ENCODE measurements around the gene FLNA. TPM values are rescaled to one million over a fixed set of nuclear protein-coding genes. Genes with fewer than 3 reads are reported as not detected.

FLNA gene
- total RNA-seq, 1 experiment from 2014 or later = 920 TPM

Other genes with a start within 250 kb of the FLNA start
- gene OPN1LW, start 230.4 kb downstream of the FLNA start, total RNA-seq (2021; ENCODE audit: unreplicated experiment) = not detected
- gene OPN1MW, start 192.0 kb downstream of the FLNA start, total RNA-seq (2021; ENCODE audit: unreplicated experiment) = not detected
- gene OPN1MW2, start 154.9 kb downstream of the FLNA start, total RNA-seq (2021; ENCODE audit: unreplicated experiment) = not detected
- gene OPN1MW3, start 117.1 kb downstream of the FLNA start, total RNA-seq (2021; ENCODE audit: unreplicated experiment) = not detected
- gene TEX28, start 79.5 kb downstream of the FLNA start, total RNA-seq (2021; ENCODE audit: unreplicated experiment) = not detected
- not detected for gene TKTL1, start 78.8 kb downstream of the FLNA start, total RNA-seq (2021; ENCODE audit: unreplicated experiment)
- 178 TPM for gene EMD, start 4.7 kb upstream of the FLNA start, total RNA-seq (2021; ENCODE audit: unreplicated experiment)
- gene RPL10, start 23.7 kb upstream of the FLNA start, total RNA-seq (2021; ENCODE audit: unreplicated experiment) = 2,466 TPM
- 60.4 TPM for gene DNASE1L1, start 34.6 kb upstream of the FLNA start, total RNA-seq (2021; ENCODE audit: unreplicated experiment)
- 113 TPM for gene TAFAZZIN, start 36.9 kb upstream of the FLNA start, total RNA-seq (2021; ENCODE audit: unreplicated experiment)
- 221 TPM for gene ATP6AP1, start 54.0 kb upstream of the FLNA start, total RNA-seq (2021; ENCODE audit: unreplicated experiment)
- gene GDI1, start 62.5 kb upstream of the FLNA start, total RNA-seq (2021; ENCODE audit: unreplicated experiment) = 317 TPM
- gene FAM50A, start 69.5 kb upstream of the FLNA start, total RNA-seq (2021; ENCODE audit: unreplicated experiment) = 225 TPM
- gene PLXNA3, start 83.6 kb upstream of the FLNA start, total RNA-seq (2021; ENCODE audit: unreplicated experiment) = 128 TPM
- 175 TPM for gene LAGE3, start 104.6 kb upstream of the FLNA start, total RNA-seq (2021; ENCODE audit: unreplicated experiment)
- gene UBL4A, start 112.0 kb upstream of the FLNA start, total RNA-seq (2021; ENCODE audit: unreplicated experiment) = 65.4 TPM
- 64.1 TPM for gene SLC10A3, start 116.0 kb upstream of the FLNA start, total RNA-seq (2021; ENCODE audit: unreplicated experiment)
- gene FAM3A, start 141.6 kb upstream of the FLNA start, total RNA-seq (2021; ENCODE audit: unreplicated experiment) = 88.8 TPM
- 615 TPM for gene G6PD, start 172.2 kb upstream of the FLNA start, total RNA-seq (2021; ENCODE audit: unreplicated experiment)
- gene IKBKG, start 173.0 kb upstream of the FLNA start, total RNA-seq (2021; ENCODE audit: unreplicated experiment) = 76.3 TPM
- gene CTAG1A, start 210.5 kb upstream of the FLNA start, total RNA-seq (2021; ENCODE audit: unreplicated experiment) = not detected
- not detected for gene CTAG1B, start 244.6 kb upstream of the FLNA start, total RNA-seq (2021; ENCODE audit: unreplicated experiment)